Measurements from ENCODE around the gene PRR5L.
"Not testable (repeated sequence)": the region's sequence is repeated elsewhere in the genome, so short reads cannot be mapped to it uniquely, and the experiment has no call there.

Gene PRR5L

GRCh38 chr11:36510594-36510942 is 214.5 kb downstream of the PRR5L start:
- TF ChIP-seq CTCF (conservative IDR thresholded peaks at IDR 0.05; ENCODE audit: control insufficient read depth, insufficient read depth, low read depth, low read length) = no peak
- peak; percentile 22 for DNase-seq (ENCODE audit: low read depth)
- H3K4me3 ChIP-seq (ENCODE audit: control insufficient read depth, low read depth, low read length) = peak overlapping the region; percentile 97

- H3K4me3 ChIP-seq (ENCODE audit: control insufficient read depth, low read depth, low read length); DNase-seq (ENCODE audit: low read depth): not testable (repeated sequence)
Observed at GRCh38 chr11:36511062-36511461, 215.0 kb downstream of the PRR5L start.

GRCh38 chr11:36512016-36512415 is 215.9 kb downstream of the PRR5L start:
- no peak for DNase-seq (ENCODE audit: low read depth)
- no peak overlapping the region for H3K4me3 ChIP-seq (ENCODE audit: control insufficient read depth, low read depth, low read length)
- TF ChIP-seq CTCF (conservative IDR thresholded peaks at IDR 0.05; ENCODE audit: control insufficient read depth, insufficient read depth, low read depth, low read length) = no peak

- TF ChIP-seq CTCF (conservative IDR thresholded peaks at IDR 0.05; ENCODE audit: control insufficient read depth, insufficient read depth, low read depth, low read length) = no peak
Observed at GRCh38 chr11:36513965-36514364, 217.9 kb downstream of the PRR5L start.

More at GRCh38 chr11:36513965-36514364, 217.9 kb downstream of the PRR5L start:
- no peak overlapping the region for H3K4me3 ChIP-seq (ENCODE audit: control insufficient read depth, low read depth, low read length)
- DNase-seq (ENCODE audit: low read depth) = peak; percentile 40

Measured in fibroblast of mammary gland (primary cell).